SK-N-SH (cell line): Measurements from ENCODE around the gene SMPDL3B. TPM values are rescaled to one million over a fixed set of nuclear protein-coding genes. Genes with fewer than 3 reads are reported as not detected.

ENCODE experiments used
- CTCF ChIA-PET: fragments of 300-600, 350-600 bp; formaldehyde crosslinking; extraction: SDS; loops from one replicate; lab custom pipeline; 2021; lab: Yijun Ruan, JAX
- POLR2A ChIA-PET: fragments of 350-600 bp; sonication (Branson Sonifier 250); formaldehyde crosslinking; extraction: SDS; loops from one replicate; lab custom pipeline; 2020; ENCODE audit warnings: antibody characterized with exemption, inconsistent platforms; lab: Yijun Ruan, JAX
- DNase-seq: peaks from one replicate; pipeline ENCODE4 v3.0.0; 2012
- H2AFZ ChIP-seq: fragments of 200-600 bp; sonication (generic); 2 replicates; pipeline ENCODE4 v1.8.1; 2016; ENCODE audit warnings: antibody characterized with exemption, mild to moderate bottlenecking, low read depth
- H3F3A ChIP-seq: fragments of 200-600 bp; sonication (generic); replicated peaks from 2 replicates; pipeline ENCODE3; 2016; ENCODE audit warnings: antibody characterized with exemption, mild to moderate bottlenecking; ENCODE audit not compliant: insufficient read depth
- H3K27ac ChIP-seq, 2 experiments: fragments of 200-500 bp in 1 of 2; fragments of 200-600 bp in 1 of 2; sonication (Bioruptor generic) in 1 of 2; sonication (generic), shearing (Covaris generic) in 1 of 2; 2 replicates each; pipeline versions ENCODE4 v1.5.1 to v1.6.1; 2014 to 2016; ENCODE audit warnings: low read depth in 2 of 2, inconsistent platforms in 1 of 2, low read length in 1 of 2, mild to moderate bottlenecking in 1 of 2, mixed read lengths in 1 of 2
- H3K27me3 ChIP-seq: fragments of 200-600 bp; sonication (generic), shearing (Covaris generic); 2 replicates; pipeline ENCODE4 v1.6.1; 2016; ENCODE audit warnings: mixed run types; ENCODE audit not compliant: insufficient read depth
- H3K36me3 ChIP-seq, 2 experiments: fragments of 200-500 bp in 1 of 2; fragments of 200-600 bp in 1 of 2; sonication (Bioruptor generic) in 1 of 2; sonication (generic) in 1 of 2; replicated peaks in 1 of 2; 2 replicates each; pipeline versions ENCODE3 to v1.5.1; 2014 to 2016; ENCODE audit warnings: low read length in 1 of 2, mild to moderate bottlenecking in 1 of 2; ENCODE audit not compliant: insufficient read depth in 2 of 2, control insufficient read depth in 1 of 2
- H3K4me1 ChIP-seq, 2 experiments: fragments of 200-500 bp in 1 of 2; fragments of 200-600 bp in 1 of 2; sonication (Bioruptor generic) in 1 of 2; sonication (generic), shearing (Covaris generic) in 1 of 2; 2 replicates each; pipeline versions ENCODE4 v1.5.1 to v1.6.1; 2014 to 2016; ENCODE audit warnings: low read depth in 1 of 2, low read length in 1 of 2, mixed run types in 1 of 2; ENCODE audit not compliant: insufficient read depth in 2 of 2, control insufficient read depth in 1 of 2
- H3K4me2 ChIP-seq: fragments of 200-600 bp; sonication (generic), shearing (Covaris generic); 2 replicates; pipeline ENCODE4 v1.6.1; 2017; ENCODE audit warnings: mixed run types
- H3K4me3 ChIP-seq, 2 experiments: fragments of 200-500 bp in 1 of 2; fragments of 200-600 bp in 1 of 2; sonication (Bioruptor generic) in 1 of 2; sonication (generic), shearing (Covaris generic) in 1 of 2; 2 replicates each; pipeline versions ENCODE4 v1.5.1 to v1.8.1; 2014 to 2016; ENCODE audit warnings: low read depth in 2 of 2, inconsistent platforms in 1 of 2, low read length in 1 of 2, mild to moderate bottlenecking in 1 of 2, mixed read lengths in 1 of 2, moderate library complexity in 1 of 2
- H3K79me2 ChIP-seq: fragments of 200-600 bp; sonication (generic); 2 replicates; pipeline ENCODE4 v1.8.1; 2017; ENCODE audit warnings: mild to moderate bottlenecking; ENCODE audit not compliant: insufficient read depth
- H3K9ac ChIP-seq: fragments of 200-600 bp; sonication (generic); 2 replicates; pipeline ENCODE4 v1.6.1; 2017; ENCODE audit warnings: mixed run types
- H3K9me2 ChIP-seq: fragments of 200-600 bp; sonication (generic); 2 replicates; pipeline ENCODE4 v1.6.1; 2017; ENCODE audit warnings: mixed run types
- H3K9me3 ChIP-seq: fragments of 200-600 bp; sonication (generic); 2 replicates; pipeline ENCODE4 v1.6.1; 2017; ENCODE audit warnings: mixed run types, mild to moderate bottlenecking, moderate library complexity
- H4K20me1 ChIP-seq: fragments of 200-600 bp; sonication (generic); 2 replicates; pipeline ENCODE4 v1.6.1; 2017; ENCODE audit warnings: mild to moderate bottlenecking, mixed run types; ENCODE audit not compliant: insufficient read depth
- EP300 ChIP-seq, 2 experiments: IDR thresholded peaks; 2 replicates each; pipeline versions ENCODE4 v1.4.0 to v1.6.1; 2012; ENCODE audit warnings: borderline replicate concordance in 1 of 2, low read depth in 1 of 2, low read length in 1 of 2
- FOSL2 ChIP-seq: IDR thresholded peaks from 2 replicates; pipeline ENCODE4 v1.4.0; 2012; ENCODE audit warnings: low read depth, mild to moderate bottlenecking, moderate library complexity, borderline replicate concordance
- JUND ChIP-seq: IDR thresholded peaks from 2 replicates; pipeline ENCODE4 v1.4.0; 2012
- MAX ChIP-seq: IDR thresholded peaks from 2 replicates; pipeline ENCODE4 v1.4.0; 2012; ENCODE audit warnings: low read depth
- MEF2A ChIP-seq: IDR thresholded peaks from 2 replicates; pipeline ENCODE4 v1.4.0; 2012; ENCODE audit warnings: low read depth, borderline replicate concordance
- POLR2AphosphoS5 ChIP-seq: IDR thresholded peaks from 2 replicates; pipeline ENCODE4 v1.6.1; 2012; ENCODE audit warnings: low read depth, low read length
- RAD21 ChIP-seq: IDR thresholded peaks from 2 replicates; pipeline ENCODE4 v1.6.1; 2012; ENCODE audit warnings: mild to moderate bottlenecking, low read length
- RFX5 ChIP-seq: IDR thresholded peaks from 2 replicates; pipeline ENCODE4 v1.6.1; 2012; ENCODE audit warnings: mild to moderate bottlenecking, improper control_type of control experiment, low read length
- SIN3A ChIP-seq: IDR thresholded peaks from 2 replicates; pipeline ENCODE4 v1.6.1; 2012; ENCODE audit warnings: low read depth, mild to moderate bottlenecking, low read length, moderate library complexity, borderline replicate concordance
- SMC3 ChIP-seq: IDR thresholded peaks from 2 replicates; pipeline ENCODE4 v1.6.1; 2012; ENCODE audit warnings: low read depth, low read length, improper control_type of control experiment
- WGBS: methylation state at CpG from one replicate; pipeline ENCODE4 v1.1.6; 2017; ENCODE audit warnings: low lambda C conversion rate; 5-methylcytosine and 5-hydroxymethylcytosine counted together
- polyA plus RNA-seq, 3 experiments: library from polyadenylated mRNA; depleted of rRNA; stranded (reverse); fragments of >200 nt; gene quantifications; 2 replicates each; pipeline ENCODE4 v1.2.3, GENCODE V29; 2012
- TF ChIP-seq, protein P1 (sequence below): IDR thresholded peaks from 2 replicates; pipeline ENCODE4; 2012
- TF ChIP-seq, protein P2 (sequence below): fragments of 200-600 bp; sonication (generic); IDR thresholded peaks from 2 replicates; pipeline ENCODE4 v1.6.1; 2017; ENCODE audit warnings: antibody characterized with exemption, mild to moderate bottlenecking, moderate library complexity

SMPDL3B gene
- polyA plus RNA-seq, 1 of the 3 experiments (the other 2 are of a cell fraction), result 0.95 TPM

DNA sequence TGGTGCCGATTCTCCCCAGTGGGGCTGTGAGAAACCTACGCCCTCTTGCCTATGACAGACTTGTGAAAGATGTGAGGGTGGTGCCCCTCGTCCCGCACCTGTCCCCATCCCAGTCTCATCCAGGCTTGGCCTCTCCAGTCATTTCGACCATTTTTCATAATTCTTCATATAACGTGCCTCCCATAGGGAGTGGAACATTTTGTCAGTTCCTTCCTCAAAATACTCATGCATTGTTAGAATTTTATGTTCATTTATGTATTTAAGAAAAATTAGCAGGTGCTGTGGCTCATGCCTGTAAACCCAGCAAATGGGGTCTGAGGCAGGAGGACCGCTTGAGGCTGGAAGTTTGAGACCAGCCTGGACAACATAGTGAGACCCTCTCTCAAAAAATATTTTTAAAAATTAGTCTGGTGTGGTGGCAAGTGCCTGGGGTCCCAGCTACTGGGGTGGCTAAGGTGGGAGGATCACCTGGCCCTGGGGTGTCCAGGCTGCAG lies 19.7 kb upstream of the SMPDL3B start (continued):
- TF ChIP-seq SMC3, result no peak
- no peak for TF ChIP-seq POLR2AphosphoS5
- no peak for TF ChIP-seq SIN3A
- TF ChIP-seq, protein P1, sequence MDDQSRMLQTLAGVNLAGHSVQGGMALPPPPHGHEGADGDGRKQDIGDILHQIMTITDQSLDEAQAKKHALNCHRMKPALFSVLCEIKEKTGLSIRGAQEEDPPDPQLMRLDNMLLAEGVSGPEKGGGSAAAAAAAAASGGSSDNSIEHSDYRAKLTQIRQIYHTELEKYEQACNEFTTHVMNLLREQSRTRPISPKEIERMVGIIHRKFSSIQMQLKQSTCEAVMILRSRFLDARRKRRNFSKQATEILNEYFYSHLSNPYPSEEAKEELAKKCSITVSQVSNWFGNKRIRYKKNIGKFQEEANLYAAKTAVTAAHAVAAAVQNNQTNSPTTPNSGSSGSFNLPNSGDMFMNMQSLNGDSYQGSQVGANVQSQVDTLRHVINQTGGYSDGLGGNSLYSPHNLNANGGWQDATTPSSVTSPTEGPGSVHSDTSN, result no peak
- TF ChIP-seq MAX, result no peak
- TF ChIP-seq JUND, result no peak
- TF ChIP-seq EP300 (IDR thresholded peaks at IDR 0.05; ENCODE audit: borderline replicate concordance in 1 of 2, low read depth in 1 of 2, low read length in 1 of 2), result no peak
- TF ChIP-seq RFX5, result no peak

DNA sequence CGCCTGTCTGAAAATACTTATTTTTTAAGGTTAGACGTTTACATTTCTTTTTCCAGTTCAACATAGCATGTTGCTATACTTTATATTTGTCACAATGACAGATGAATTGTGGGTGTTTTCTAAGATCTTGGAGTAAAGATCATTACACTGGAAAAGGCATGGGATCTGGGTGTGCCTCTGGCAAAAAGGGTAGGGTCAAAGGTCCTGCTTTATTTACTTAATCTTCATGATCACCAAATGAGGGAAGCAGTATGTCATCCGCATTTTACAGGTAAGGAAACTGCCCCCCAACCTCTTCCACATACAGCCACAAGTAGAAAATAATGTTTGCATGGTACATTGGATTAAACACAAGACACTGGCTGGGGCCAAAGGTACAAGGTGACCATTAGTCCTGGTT lies 12.5 kb upstream of the SMPDL3B start:
- Histone ChIP-seq H3K4me3 (no peak overlapping the region), H3K9ac (no peak overlapping the region), H3K4me2 (no peak overlapping the region), H3K9me3 (no peaks in the 10 kb centered on the region), H3K9me2 (no peaks in the 10 kb centered on the region), H3K27me3 (no peaks in the 10 kb centered on the region), H2AFZ (no peak overlapping the region), H3K79me2 (no peaks in the 10 kb centered on the region), H3F3A (no peaks in the 10 kb centered on the region), H3K27ac (no peak overlapping the region), H3K4me1 (no peaks in the 10 kb centered on the region), H3K36me3 (no peaks in the 10 kb centered on the region), H4K20me1 (no peaks in the 10 kb centered on the region)
- WGBS, result 67% methylated on average over 3 of the region's 3 CpGs
- no peak for DNase-seq
- no peak for TF ChIP-seq MEF2A
- ChIA-PET CTCF (no interaction called here), POLR2A (no interaction called here)

DNA sequence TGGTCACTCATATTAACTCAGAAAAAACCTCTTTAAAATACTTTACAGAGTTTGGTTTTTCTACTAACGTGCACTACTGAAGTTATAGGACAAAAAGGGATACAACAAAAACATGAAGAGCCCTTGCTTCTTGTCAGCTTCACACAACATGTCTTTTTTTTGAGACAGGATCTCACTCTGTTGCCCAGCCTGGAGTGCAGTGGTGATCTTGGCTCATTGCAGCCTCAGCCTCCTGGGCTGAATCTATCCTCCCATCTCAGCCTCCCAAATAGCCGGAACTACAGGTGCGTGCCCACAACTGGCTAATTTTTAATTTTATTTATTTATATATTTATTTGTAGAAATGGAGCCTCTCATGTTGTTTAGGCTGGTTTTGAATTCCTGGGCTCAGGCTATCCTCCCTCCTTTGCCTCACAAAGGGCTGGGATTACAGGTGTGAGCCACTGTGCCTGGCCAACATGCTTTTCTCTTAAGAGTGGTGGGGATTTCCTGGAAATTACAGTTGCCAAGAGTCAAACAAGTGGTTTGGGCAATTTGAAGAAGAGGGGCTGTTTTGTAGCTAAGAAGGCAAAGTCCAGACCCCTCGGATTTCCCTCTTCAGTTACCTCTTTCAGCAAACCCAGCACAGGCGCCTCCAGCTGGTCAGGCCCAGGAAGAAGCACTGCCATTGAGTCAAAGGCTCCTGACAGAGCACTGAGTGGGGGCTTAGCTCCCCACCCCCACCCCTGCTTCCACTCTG lies 6.4 kb upstream of the SMPDL3B start:
- ChIA-PET POLR2A (no interaction called here), CTCF (interaction anchor here (1.2 kb wide), 1 partner anchor 71 kb away, joined by 3 read pairs; no protein-coding TSS in a partner anchor)
- H3K9ac ChIP-seq, result no peak overlapping the region
- no peaks in the 10 kb centered on the region for H3K9me2 ChIP-seq
- H3K36me3 ChIP-seq, result no peaks in the 10 kb centered on the region
- H3K27me3 ChIP-seq, result no peaks in the 10 kb centered on the region
- 70% methylated on average over 5 of the region's 5 CpGs for WGBS
- no peak overlapping the region for H3K27ac ChIP-seq
- no peak overlapping the region for H3K4me3 ChIP-seq
- no peak overlapping the region for H2AFZ ChIP-seq
- no peaks in the 10 kb centered on the region for H3K79me2 ChIP-seq
- H3K4me2 ChIP-seq, result no peak overlapping the region
- no peaks in the 10 kb centered on the region for H3K9me3 ChIP-seq
- no peaks in the 10 kb centered on the region for H4K20me1 ChIP-seq
- no peaks in the 10 kb centered on the region for H3F3A ChIP-seq
- TF ChIP-seq RAD21, result no peak
- no peak for TF ChIP-seq FOSL2
- no peak for TF ChIP-seq SIN3A
- TF ChIP-seq, protein P2, sequence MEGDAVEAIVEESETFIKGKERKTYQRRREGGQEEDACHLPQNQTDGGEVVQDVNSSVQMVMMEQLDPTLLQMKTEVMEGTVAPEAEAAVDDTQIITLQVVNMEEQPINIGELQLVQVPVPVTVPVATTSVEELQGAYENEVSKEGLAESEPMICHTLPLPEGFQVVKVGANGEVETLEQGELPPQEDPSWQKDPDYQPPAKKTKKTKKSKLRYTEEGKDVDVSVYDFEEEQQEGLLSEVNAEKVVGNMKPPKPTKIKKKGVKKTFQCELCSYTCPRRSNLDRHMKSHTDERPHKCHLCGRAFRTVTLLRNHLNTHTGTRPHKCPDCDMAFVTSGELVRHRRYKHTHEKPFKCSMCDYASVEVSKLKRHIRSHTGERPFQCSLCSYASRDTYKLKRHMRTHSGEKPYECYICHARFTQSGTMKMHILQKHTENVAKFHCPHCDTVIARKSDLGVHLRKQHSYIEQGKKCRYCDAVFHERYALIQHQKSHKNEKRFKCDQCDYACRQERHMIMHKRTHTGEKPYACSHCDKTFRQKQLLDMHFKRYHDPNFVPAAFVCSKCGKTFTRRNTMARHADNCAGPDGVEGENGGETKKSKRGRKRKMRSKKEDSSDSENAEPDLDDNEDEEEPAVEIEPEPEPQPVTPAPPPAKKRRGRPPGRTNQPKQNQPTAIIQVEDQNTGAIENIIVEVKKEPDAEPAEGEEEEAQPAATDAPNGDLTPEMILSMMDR, result peak; percentile 12; the same call in 1 of the 2 replicates
- DNase-seq, result no peak
- H3K4me1 ChIP-seq, result no peaks in the 10 kb centered on the region
